NCI-H1092 (cell line): ENCODE data around the gene PRKAG1.

Experiments
- DNase-seq: peaks from one replicate; lab custom pipeline; 2025; lab: John Stamatoyannopoulos, UW

Gene PRKAG1

DNA sequence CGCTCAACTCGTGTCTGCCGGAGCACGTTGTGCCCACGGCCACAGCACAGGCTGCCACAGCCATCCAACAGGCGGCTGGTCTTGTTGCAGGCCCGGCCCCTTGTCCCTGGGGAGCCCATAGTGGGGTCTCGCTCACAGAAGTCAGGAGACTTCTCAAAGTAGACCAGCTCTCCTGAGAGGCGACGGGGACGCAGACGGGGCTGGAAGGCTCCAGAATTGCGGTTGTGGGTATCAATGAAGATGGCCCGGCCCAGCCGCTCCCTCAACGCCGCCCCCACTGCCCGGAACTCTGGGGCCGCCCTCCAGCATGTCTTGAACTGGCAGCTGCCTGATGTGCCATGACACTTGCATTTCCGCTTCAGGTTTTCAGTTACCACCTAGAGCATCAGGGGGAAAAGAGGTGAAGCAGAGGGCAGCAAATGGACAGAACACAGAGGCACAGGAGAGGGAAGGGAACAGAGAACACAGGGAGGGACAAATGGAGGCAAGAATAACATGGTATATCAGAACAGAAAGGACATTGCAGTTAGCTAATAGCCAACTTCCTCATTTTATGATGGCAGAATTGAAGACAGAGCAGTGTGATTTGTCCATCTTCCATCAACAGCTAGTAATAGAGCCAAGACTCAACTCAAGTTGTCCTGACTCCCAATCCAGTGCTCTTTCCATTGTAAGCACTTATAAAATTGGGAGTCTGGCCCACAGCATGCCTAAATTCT, 52.2 kb downstream of the PRKAG1 start:
- no peak for DNase-seq

DNA sequence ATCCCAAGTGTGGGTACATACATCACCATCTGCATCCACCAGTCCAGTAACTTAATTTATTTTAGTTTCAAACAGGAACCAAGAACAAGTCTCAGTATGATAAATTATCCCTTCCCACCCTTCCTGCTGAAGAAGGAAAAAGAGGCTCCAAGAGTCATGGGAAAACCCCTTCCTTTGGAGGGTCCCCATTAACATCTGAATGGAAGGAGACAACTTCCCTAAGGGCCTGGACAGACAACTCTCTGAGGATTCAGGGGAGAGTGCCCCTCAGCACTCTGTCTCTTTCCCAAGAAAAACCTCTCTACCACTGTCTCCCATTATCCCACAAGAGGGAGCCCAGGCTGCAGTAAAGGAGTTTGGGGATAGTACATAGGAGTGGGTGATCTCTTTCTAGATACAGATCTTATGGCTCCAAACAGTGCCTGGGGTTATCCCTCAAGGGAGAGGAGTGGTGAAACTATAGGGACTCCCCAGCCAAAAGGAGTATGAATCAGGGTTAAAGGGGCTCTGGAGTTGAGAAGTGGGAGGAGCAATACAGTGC, 53.2 kb downstream of the PRKAG1 start:
- DNase-seq = no peak

- DNase-seq = no peak
Measured at GRCh38 chr12:48961801-48962200, 56.8 kb downstream of the PRKAG1 start.

DNA sequence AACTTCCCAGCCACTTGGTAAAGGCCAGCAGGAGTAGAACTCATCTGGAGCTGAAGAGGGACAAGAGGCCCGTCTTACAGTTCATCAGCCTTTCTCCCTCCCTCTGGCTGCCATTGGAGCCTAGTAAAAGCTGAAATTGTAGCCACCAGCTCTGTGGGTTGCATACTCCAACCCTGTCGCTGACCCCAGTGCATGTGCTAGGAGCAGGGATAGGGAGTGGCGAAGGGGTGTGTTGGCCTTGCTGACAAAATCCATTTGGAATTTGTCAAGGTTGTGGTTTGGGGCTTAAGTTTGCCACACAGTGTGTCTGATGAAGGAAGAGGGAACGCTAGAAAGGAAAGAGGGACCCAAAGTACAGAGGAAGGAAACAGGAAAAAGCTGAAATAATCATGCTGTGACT, 57.2 kb downstream of the PRKAG1 start:
- no peak for DNase-seq

- no peak for DNase-seq
Measured at GRCh38 chr12:48960834-48961233, 57.7 kb downstream of the PRKAG1 start.

GRCh38 chr12:48958049-48958388, 60.6 kb downstream of the PRKAG1 start:
- no peak for DNase-seq

DNA sequence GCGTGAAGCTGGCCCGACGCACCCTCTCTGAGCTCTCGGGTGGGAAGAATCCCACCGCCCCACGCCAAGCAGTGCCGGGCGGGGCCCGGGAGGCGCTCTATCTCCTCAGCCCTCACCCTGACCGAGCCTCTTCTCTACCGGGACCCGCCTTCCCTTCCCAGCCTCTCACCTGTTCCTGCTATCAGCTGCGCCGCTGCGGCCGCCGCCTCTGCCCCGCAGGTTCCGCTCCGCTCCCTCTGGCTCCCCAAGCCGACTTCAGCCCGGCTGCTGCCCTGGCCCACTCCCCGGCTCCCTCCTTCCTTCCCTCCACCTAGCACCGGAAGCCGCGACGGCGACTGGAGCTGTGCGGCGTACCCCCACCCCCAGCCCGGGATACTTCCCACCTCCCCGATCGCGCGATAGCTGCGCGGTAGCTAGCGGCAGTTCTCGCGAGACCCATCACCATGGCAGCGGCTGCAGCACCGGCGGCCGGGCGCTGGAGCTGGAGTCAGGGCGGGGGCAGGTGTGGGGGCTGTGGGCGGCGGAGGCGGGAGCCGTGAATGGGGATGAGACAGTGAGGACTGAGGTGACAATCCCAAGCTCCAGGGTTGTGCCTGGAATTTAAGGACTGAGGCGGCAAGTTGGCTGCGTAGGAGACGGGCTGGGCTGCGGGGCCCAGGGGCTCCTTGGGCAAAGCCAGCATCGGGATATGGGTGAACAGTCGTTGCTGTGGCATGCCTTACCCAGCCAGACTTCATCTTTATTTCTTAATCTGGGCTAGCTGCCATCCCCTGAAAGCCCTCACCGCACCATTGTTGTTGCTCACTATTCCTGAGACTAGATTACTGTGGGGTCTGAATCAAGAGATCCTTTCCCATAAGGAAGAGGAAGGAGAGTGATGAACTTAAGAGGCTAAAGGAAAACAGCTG, 61.2 kb downstream of the PRKAG1 start, which contains the start of gene ARF3:
Gene ARF3 (minus strand): TSS at position 347 of the 908 bp plus-strand sequence. CDS start 16,392 bp downstream, outside the sequence.
- peak; percentile 88 for DNase-seq

DNA sequence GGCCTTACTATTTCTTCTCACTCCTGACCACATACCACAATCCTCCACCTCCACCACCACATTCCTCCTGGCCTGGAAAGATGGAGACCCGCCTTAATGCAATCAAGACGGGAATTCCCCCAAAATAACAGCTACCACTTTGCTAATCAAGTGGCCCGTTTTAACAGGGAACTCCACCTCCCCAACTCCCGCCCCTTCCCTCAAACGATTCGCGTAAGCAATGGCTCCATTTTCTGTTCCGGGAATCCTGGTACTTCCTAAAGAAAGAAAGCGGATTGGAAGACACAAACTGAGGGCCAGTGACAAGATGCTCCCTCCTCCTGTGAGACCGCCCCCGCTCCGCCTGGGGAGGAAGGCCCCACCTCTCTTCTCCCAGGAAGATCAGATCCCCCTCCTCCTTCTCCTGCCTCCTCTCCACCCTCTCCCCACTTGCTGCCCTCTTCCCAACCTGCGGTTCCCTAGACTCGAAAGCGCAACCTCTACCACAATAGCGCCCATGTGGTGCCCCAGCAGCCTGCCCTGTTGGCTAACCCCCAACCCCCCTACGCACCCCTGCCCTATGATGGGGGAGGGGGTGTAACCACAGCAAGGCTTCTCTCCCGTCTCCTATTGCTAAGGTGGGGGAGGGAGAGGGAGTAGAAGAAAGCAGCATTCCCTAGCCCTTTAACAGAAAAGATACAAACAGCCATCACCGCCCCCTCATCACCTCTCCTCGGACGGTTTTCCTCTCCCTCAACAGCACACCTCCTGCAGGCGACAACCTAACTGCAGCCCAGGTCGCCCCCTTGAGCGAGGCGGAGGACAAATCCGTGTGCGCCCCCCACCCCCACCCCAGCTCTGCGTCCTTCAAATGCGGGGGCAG, 62.1 kb downstream of the PRKAG1 start:
- no peak for DNase-seq

DNA sequence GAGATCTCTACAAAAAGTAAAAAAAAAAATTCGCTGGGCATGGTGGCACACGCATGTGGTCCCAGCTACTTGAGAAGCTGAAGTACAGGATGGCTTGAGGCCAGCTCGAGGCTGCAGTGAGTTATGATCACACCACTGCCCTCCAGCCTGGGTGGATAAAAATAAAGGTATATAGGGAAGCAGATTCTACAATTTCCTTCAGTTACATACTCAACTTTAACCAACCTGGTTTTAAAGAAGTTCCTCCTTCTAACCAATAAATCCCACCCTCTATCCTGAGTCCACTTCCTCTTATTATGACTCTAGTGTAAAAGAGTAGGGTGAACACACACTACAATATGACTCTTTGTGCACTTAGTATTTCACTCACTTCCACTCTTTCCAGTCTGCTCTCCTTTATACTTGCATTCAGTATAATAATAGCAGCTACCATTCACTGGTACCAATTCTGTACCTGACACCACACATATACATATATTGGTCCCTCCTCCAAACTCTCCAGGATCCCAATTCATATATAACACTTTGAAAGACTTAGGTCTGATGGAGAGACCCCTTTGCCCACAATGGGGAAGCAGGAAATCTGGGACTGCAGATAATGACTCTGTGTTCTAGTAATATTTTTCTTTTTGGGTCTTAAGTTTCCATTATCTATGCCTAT, 63.6 kb downstream of the PRKAG1 start:
- DNase-seq = no peak

DNA sequence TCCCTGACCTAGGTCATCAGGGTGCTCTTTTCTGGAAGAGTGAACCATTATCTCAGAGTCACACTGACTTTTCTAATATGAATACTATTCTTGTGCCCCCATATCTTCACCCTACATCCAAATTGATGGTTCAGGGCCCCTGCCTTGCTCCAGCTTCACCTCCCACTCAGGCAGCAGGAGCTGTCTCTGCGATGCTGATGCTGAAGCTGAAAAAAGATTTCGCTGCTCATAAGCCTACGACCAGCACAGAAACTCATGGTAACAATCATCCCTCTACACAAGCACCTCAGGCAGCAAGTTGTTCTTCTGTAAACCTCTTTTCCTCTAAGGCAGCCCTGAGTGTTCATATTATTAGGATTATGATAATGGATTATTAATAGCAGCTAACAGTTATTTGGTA, 64.5 kb downstream of the PRKAG1 start:
- DNase-seq = no peak

DNA sequence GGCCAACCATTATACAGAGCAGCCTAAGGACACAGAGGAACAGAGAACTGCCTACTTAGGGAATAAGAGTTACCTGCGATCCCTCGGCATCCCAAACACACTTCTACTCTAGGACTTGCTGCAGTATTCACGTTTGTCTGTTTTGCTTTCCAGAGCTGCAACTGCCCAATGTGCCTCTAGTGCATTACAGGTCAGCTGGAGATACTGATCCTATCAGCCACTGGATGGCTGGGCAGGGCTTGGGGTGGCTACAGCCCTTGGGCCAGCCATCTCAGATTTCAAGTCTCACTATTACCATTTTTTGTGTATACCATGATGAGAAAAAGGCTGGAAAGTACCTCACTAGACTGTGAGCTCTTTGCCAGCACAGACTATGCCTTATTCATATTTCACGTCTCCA, 65.9 kb downstream of the PRKAG1 start:
- no peak for DNase-seq
